BLaER1 treated with 17β-estradiol and CSF1 and Interleukin-3, amounts not matched to agents 10 nM and 100 nM (cell line): ENCODE data around the gene TOMM6.

Experiments used
- H3K27ac ChIP-seq, 11 experiments: shearing (Covaris generic); formaldehyde crosslinking; 2 replicates each; pipeline ENCODE4 v1.8.1; 2022
- H3K27me3 ChIP-seq, 11 experiments: shearing (Covaris generic); formaldehyde crosslinking; 2 replicates each; pipeline ENCODE4 v1.8.1; 2022
- H3K36me3 ChIP-seq, 11 experiments: shearing (Covaris generic); formaldehyde crosslinking; 2 replicates each; pipeline ENCODE4 v1.8.1; 2022
- H3K4me1 ChIP-seq, 10 experiments: shearing (Covaris generic); formaldehyde crosslinking; 2 replicates each; pipeline ENCODE4 v1.8.1; 2022
- H3K4me2 ChIP-seq, 11 experiments: shearing (Covaris generic); formaldehyde crosslinking; 2 replicates each; pipeline ENCODE4 v1.8.1; 2022
- H3K4me3 ChIP-seq, 10 experiments: shearing (Covaris generic); formaldehyde crosslinking; 2 replicates each; pipeline ENCODE4 v1.8.1; 2022
- H3K9ac ChIP-seq, 11 experiments: shearing (Covaris generic); formaldehyde crosslinking; 2 replicates each; pipeline ENCODE4 v1.8.1; 2022
- H3K9me3 ChIP-seq, 11 experiments: shearing (Covaris generic); formaldehyde crosslinking; replicated peaks in 1 of 11; 2 replicates each; pipeline ENCODE4 v1.8.1; 2022
- H4K20me1 ChIP-seq, 11 experiments: shearing (Covaris generic); formaldehyde crosslinking; 2 replicates each; pipeline ENCODE4 v1.8.1; 2022
- Cebpa-rat ChIP-seq, 11 experiments: shearing (Covaris generic); IDR thresholded peaks; 2 replicates each; pipeline ENCODE4 v1.8.1; 2022

TOMM6 gene

DNA sequence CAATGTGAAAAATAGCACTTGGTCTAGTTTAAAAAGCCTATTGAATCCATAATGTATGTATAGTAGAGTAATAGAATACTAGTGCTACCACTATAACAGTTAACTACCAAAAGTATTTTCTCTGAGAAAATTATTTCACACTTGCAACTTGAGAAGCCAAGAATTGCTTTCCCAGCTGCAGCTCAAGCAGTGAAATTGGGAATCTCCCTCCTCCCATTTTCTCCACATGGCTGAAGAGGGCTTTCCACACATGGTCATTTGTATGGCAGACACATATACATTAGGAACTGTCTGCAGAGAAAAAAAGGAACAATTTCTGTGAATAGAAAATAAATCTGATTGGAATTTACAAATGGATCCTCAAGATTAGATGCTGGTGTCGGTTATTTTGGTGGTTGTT is 34.5 kb downstream of the TOMM6 start:
- H3K27me3 ChIP-seq: no peaks in the 10 kb centered on the region
- H3K9ac ChIP-seq: no peak overlapping the region
- peaks cover 0 to 23% (median 0%) of the 10 kb centered on the region in 10 experiments; a peak in 6 of 20 replicates for H3K4me1 ChIP-seq
- TF ChIP-seq Cebpa-rat (IDR thresholded peaks at IDR 0.05): no peak
- H3K36me3 ChIP-seq: peaks cover 0 to 58% (median 19%) of the 10 kb centered on the region in 11 experiments; a peak in 12 of 22 replicates
- H3K9me3 ChIP-seq: no peaks in the 10 kb centered on the region
- no peaks in the 10 kb centered on the region for H4K20me1 ChIP-seq
- no peak overlapping the region for H3K4me3 ChIP-seq
- no peak overlapping the region for H3K4me2 ChIP-seq
- no peak overlapping the region for H3K27ac ChIP-seq

DNA sequence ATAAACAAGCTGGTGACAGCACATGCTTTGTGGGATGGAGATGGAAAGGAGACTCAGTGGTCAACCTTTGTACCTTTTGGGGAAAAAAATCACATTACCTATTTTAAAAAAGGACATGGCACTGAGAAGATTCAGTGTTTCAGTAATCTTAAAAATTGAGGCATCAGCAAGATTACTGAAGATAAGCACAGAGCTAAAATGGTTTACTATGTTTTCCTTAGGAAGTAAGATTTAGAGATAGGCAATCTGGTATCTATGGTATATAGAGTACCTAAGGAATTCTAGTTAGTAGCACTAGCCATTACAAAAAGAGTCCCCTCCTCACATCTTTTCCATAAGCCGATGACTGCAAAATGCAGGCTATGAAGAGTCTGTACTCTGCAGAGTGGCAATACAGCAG is 35.7 kb downstream of the TOMM6 start:
- Histone ChIP-seq H3K4me1 (peaks cover 0 to 23% (median 0%) of the 10 kb centered on the region in 10 experiments; a peak in 6 of 20 replicates), H3K4me2 (no peak overlapping the region), H3K27ac (no peak overlapping the region), H3K9me3 (no peaks in the 10 kb centered on the region), H3K27me3 (no peaks in the 10 kb centered on the region), H3K4me3 (no peak overlapping the region), H4K20me1 (no peaks in the 10 kb centered on the region), H3K36me3 (peaks cover 0 to 58% (median 17%) of the 10 kb centered on the region in 11 experiments; a peak in 10 of 22 replicates), H3K9ac (no peak overlapping the region)
- no peak for TF ChIP-seq Cebpa-rat (IDR thresholded peaks at IDR 0.05)

DNA sequence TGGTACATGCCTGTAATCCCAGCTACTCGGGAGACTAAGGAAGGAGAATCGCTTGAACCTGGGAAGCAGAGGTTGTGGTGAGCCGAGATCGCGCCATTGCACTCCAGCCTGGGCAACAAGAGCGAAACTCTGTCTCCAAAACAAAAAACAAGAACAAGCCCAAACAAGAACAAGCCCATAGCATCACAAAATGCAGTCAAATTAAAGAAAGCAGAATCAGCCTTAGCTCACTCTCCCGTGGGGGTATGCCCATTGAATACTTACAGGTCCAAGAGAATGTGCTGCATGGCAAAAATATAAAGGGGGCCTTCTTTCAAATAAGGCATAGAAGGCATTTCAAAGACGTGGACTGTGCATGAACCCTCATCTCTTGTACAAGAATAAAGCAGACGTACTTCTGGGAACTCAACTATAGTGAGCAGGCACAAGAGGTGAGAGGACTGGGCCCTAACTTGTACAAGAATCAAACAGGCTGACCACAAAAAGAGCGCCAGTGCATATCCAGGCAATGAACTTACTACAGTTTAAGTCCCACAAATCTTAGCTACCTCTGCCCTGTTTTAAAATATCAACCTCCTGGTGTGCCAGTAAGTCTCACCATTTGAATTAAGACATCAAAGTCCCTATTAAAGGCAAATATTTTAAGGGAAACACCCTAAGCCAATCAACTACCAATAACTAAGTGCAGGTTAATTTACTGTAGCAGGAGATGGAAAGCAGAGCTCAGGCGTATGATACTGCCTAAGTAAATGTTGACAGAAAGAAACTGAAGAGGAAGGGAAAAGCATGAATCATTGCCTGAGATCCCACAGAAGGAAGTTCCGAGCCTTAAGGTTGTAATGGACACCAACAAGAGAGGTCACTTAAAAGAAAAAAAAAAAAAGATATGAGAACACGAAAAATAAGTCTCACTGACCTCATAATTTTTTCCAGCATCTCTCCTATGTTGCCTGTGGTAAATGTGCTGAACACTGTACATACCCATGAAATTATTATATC is 37.4 kb downstream of the TOMM6 start:
- peaks cover 0 to 16% (median 0%) of the 10 kb centered on the region in 10 experiments; a peak in 6 of 20 replicates for H3K4me1 ChIP-seq
- H3K4me2 ChIP-seq: peak overlapping the region in 3 of 11 experiments; percentile 8 to 37 (median 14); a peak in 5 of 22 replicates

DNA sequence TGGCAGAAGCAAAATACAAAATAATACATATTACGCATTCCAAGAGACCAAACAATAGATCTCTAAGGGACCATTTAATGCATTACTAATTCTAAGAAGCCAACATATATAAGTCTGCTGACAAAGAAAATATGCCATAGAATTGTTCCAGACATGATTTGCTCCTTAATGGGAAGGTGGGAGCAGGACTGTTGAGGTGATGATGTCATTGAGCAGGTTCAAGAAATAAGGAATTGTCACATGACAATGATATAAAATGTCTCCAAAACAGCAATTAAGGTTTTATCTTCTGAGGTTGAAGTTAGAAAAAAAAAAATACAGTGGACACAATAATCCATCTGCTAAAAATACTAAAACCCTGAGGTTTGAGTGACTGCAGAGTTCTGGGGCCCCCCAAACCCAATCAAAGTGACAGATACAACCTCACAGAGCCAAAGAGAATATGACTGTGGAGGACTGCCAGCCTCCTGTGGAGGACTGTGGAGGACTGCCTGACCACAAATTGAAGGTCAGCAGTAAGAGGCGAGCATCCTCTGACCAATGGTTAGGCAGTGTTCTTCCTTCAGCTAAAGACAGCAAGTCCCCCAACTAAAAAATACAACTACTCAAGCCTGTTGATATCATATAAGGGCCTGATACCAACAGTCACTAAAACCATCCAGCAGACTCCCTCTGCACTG is 39.0 kb downstream of the TOMM6 start:
- H3K36me3 ChIP-seq: peaks cover 0 to 67% (median 26%) of the 10 kb centered on the region in 11 experiments; a peak in 14 of 22 replicates
- no peak overlapping the region for H3K27ac ChIP-seq
- no peak overlapping the region for H3K9ac ChIP-seq
- TF ChIP-seq Cebpa-rat (IDR thresholded peaks at IDR 0.05): no peak
- H4K20me1 ChIP-seq: no peaks in the 10 kb centered on the region
- H3K4me1 ChIP-seq: peaks cover 0 to 16% (median 0%) of the 10 kb centered on the region in 10 experiments; a peak in 6 of 20 replicates
- no peak overlapping the region for H3K4me3 ChIP-seq
- no peaks in the 10 kb centered on the region for H3K9me3 ChIP-seq
- no peaks in the 10 kb centered on the region for H3K27me3 ChIP-seq
- no peak overlapping the region for H3K4me2 ChIP-seq

More for the DNA sequence above, 37.4 kb downstream of the TOMM6 start:
- H3K27me3 ChIP-seq: no peaks in the 10 kb centered on the region
- H4K20me1 ChIP-seq: no peaks in the 10 kb centered on the region
- no peak overlapping the region for H3K4me3 ChIP-seq
- H3K9ac ChIP-seq: no peak overlapping the region
- TF ChIP-seq Cebpa-rat (IDR thresholded peaks at IDR 0.05): no peak
- peaks cover 0 to 62% (median 17%) of the 10 kb centered on the region in 11 experiments; a peak in 13 of 22 replicates for H3K36me3 ChIP-seq
- no peaks in the 10 kb centered on the region for H3K9me3 ChIP-seq
- no peak overlapping the region for H3K27ac ChIP-seq

DNA sequence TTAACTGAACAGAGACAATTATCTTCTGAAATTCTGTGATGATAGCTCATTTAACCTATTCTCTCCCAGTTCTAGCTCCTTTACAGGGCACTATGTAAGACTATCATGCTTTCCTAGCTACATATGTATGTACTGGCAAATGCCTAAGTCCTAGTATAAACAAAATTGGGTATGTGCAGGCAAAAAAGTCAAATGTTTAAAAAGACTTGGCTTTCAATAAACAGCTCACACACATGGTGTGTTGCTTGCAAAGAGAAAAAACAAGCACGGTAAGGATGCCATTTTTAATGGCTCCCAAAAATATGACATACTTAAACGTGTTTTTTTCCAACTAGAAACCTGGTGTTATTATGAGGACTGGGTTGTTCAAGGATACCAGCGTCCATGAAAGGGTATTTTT is 44.8 kb downstream of the TOMM6 start:
- no peak for TF ChIP-seq Cebpa-rat (IDR thresholded peaks at IDR 0.05)
- Histone ChIP-seq H3K4me2 (no peak overlapping the region), H4K20me1 (no peaks in the 10 kb centered on the region), H3K36me3 (peaks cover 0 to 60% (median 24%) of the 10 kb centered on the region in 11 experiments; a peak in 16 of 22 replicates), H3K4me1 (peaks cover 4 to 21% (median 11%) of the 10 kb centered on the region in 10 experiments; a peak in 16 of 20 replicates), H3K27ac (no peak overlapping the region), H3K27me3 (no peaks in the 10 kb centered on the region), H3K4me3 (no peak overlapping the region), H3K9me3 (peaks cover 0 to 6% (median 4%) of the 10 kb centered on the region in 11 experiments; a peak in 17 of 22 replicates), H3K9ac (no peak overlapping the region)

DNA sequence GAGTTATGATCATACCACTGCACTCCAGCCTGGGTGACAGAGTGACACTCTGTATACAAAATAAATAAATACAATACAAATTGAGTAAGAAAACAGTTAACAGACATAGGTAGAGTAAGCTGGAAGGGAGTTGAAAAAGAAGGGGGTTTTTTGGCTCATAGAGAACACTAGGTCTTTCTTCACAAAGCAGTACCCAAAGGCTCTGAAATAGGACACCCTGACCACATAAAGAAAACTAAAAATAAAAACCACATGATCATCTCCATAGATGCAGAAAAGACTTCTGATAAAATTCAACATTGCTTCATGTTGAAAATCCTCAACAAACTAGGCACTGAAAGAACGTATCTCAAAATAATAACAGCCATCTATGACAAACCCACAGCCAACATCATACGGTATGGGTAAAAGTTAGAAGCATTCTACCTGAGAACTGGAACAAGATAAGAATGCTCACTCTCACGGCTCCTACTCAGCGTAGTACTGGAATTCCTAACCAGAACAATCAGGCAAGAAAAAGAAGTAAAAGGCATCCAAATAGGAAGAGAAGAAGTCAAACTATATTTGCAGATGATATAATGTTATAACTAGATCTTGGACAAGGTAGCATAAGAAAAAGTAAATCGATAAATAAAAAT is 48.6 kb downstream of the TOMM6 start:
- Histone ChIP-seq H3K36me3 (peaks cover 0 to 54% (median 23%) of the 10 kb centered on the region in 11 experiments; a peak in 14 of 22 replicates), H3K4me1 (peaks cover 9 to 38% (median 21%) of the 10 kb centered on the region in 10 experiments), H3K9ac (peak overlapping the region in 1 of 11 experiments; percentile 40; a peak in 4 of 22 replicates), H3K27ac (peak overlapping the region in 5 of 11 experiments; percentile 20 to 63 (median 46); a peak in 8 of 22 replicates), H4K20me1 (0 out of 22 replicates have a peak, but pooled peaks cover 0 to 5% (median 0%) of the 10 kb centered on the region in 11 experiments), H3K4me3 (no peak overlapping the region), H3K9me3 (peaks cover 0 to 11% (median 8%) of the 10 kb centered on the region in 11 experiments; a peak in 17 of 22 replicates), H3K4me2 (peak overlapping the region; percentile 15 to 69 (median 51); a peak in 18 of 22 replicates), H3K27me3 (no peaks in the 10 kb centered on the region)
- no peak for TF ChIP-seq Cebpa-rat (IDR thresholded peaks at IDR 0.05)

DNA sequence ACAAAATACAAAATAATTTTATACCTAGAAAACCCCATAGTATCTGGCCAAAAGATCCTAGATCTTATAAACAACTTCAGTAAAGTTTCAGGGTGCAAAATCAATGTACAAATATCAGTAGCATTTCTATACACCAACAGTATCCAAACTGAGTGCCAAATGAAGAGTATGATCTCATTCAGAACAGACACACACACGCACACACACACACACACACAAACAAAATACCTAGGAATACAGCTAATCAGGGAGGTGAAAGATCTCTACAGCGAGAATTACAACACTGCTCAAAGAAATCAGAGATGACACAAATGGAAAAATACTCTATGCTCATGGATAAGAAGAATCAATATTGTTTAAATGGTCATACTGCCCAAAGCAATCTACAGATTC is 49.2 kb downstream of the TOMM6 start:
- Histone ChIP-seq H3K4me3 (no peak overlapping the region), H3K9ac (no peak overlapping the region), H3K4me1 (peaks cover 9 to 38% (median 21%) of the 10 kb centered on the region in 10 experiments), H3K27ac (peak overlapping the region in 3 of 11 experiments; percentile 27 to 63 (median 48); a peak in 3 of 22 replicates), H3K36me3 (peaks cover 0 to 54% (median 26%) of the 10 kb centered on the region in 11 experiments; a peak in 17 of 22 replicates), H3K9me3 (peaks cover 0 to 11% (median 8%) of the 10 kb centered on the region in 11 experiments; a peak in 17 of 22 replicates), H3K4me2 (peak overlapping the region in 5 of 11 experiments; percentile 51 to 69 (median 56); a peak in 7 of 22 replicates), H3K27me3 (no peaks in the 10 kb centered on the region), H4K20me1 (0 out of 22 replicates have a peak, but pooled peaks cover 0 to 5% (median 0%) of the 10 kb centered on the region in 11 experiments)
- no peak for TF ChIP-seq Cebpa-rat (IDR thresholded peaks at IDR 0.05)
